AG04450 (cell line): Measurements from ENCODE around the gene SALL2. TPM values are rescaled to one million over a fixed set of nuclear protein-coding genes. Genes with fewer than 3 reads are reported as not detected.

Experiments
- CTCF ChIA-PET: fragments of 300-600, 350-600 bp; formaldehyde crosslinking; extraction: SDS; loops from one replicate; lab custom pipeline; 2022; ENCODE audit warnings: antibody characterized with exemption, inconsistent platforms; lab: Charles Lee
- POLR2A ChIA-PET: fragments of 350-600 bp; formaldehyde crosslinking; extraction: SDS; loops from one replicate; lab custom pipeline; 2021; ENCODE audit warnings: antibody characterized with exemption, inconsistent platforms; lab: Yijun Ruan, JAX
- DNase-seq: peaks from one replicate; pipeline ENCODE4 v3.0.0-alpha.2; 2011; ENCODE audit warnings: low read depth, low spot score
- H3K27ac ChIP-seq: one replicate; pipeline ENCODE4 v1.5.1; 2012; ENCODE audit warnings: low read depth, low read length, control low read depth
- H3K27me3 ChIP-seq: one replicate; pipeline ENCODE4 v1.6.0; 2012; ENCODE audit warnings: low read length; ENCODE audit not compliant: control insufficient read depth, insufficient read depth
- H3K4me3 ChIP-seq: 2 replicates; pipeline ENCODE4 v1.5.1; 2011; ENCODE audit warnings: mild to moderate bottlenecking, low read depth, low read length, control low read depth
- H3K9me3 ChIP-seq: 2 replicates; pipeline ENCODE4 v1.5.1; 2012; ENCODE audit warnings: low read length; ENCODE audit not compliant: control insufficient read depth, insufficient read depth
- CTCF ChIP-seq: IDR thresholded peaks from 2 replicates; pipeline ENCODE4 v1.5.1; 2011; ENCODE audit warnings: low read depth, low read length, control low read depth, inconsistent platforms
- polyA plus RNA-seq: library from polyadenylated mRNA; depleted of rRNA; stranded (reverse); fragments of >200 nt; gene quantifications from 2 replicates; pipeline ENCODE4 v1.2.3, GENCODE V29; 2011

The SALL2 gene
- polyA plus RNA-seq, 1 experiment, result 15.0 TPM

- ChIA-PET CTCF (interaction anchor here (0.6 to 6.5 kb wide), 3 partner anchors 11 to 889 kb away, joined by 3 to 54 read pairs (median 5); partner anchors contain the start of gene CHD8), POLR2A (interaction anchor here (2.2 kb wide), 1 partner anchor 16 kb away, joined by 23 read pairs; the partner anchor contains the start of gene SALL2)
- Histone ChIP-seq H3K27ac (no peak overlapping the region), H3K27me3 (no peaks in the 10 kb centered on the region), H3K4me3 (peak overlapping the region; percentile 99), H3K9me3 (no peaks in the 10 kb centered on the region)
- no peak for TF ChIP-seq CTCF
- DNase-seq, result no peak
Observed at GRCh38 chr14:21509432-21510143, 16.6 kb downstream of the SALL2 start.

GRCh38 chr14:21506557-21506956 lies 19.6 kb downstream of the SALL2 start:
- Histone ChIP-seq H3K27ac (no peak overlapping the region), H3K9me3 (no peaks in the 10 kb centered on the region), H3K4me3 (no peak overlapping the region), H3K27me3 (no peaks in the 10 kb centered on the region)
- DNase-seq, result no peak
- ChIA-PET POLR2A (no interaction called here), CTCF (interaction anchor here (6.5 kb wide), 1 partner anchor 8 kb away, joined by 54 read pairs; no protein-coding TSS in a partner anchor)
- no peak for TF ChIP-seq CTCF

DNA sequence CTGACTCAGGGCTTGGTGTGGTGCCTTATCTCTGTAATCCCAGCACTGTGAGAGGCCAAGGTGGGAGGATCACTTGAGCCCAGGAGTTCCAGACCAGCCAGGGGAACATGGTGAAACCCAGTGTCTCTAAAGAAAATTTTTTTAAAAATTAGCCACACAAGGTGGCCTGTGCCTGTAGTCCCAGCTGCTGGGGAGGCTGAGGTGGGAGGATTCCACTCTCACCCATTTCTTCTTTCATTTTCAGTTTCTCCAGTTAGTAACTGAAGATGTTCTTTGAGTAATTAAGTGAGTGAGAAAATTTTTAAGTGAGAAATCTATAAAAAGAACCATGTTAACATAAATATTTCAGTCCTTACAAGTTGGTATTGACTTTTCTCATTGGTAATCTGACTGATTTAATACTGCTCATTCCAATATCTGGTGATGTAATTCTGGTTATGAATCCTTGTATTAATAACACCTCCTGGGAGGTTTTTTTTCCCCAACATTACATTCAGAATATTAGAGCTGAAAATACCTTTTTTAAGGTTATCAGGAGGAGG lies 21.1 kb downstream of the SALL2 start:
- TF ChIP-seq CTCF, result no peak
- H3K4me3 ChIP-seq, result no peak overlapping the region
- H3K27ac ChIP-seq, result no peak overlapping the region
- CTCF ChIA-PET, result no interaction called here
- no peaks in the 10 kb centered on the region for H3K9me3 ChIP-seq
- H3K27me3 ChIP-seq, result no peaks in the 10 kb centered on the region
- DNase-seq, result no peak
- POLR2A ChIA-PET, result no interaction called here

- TF ChIP-seq CTCF, result no peak
- CTCF ChIA-PET, result no interaction called here
Observed at GRCh38 chr14:21503376-21503775, 22.8 kb downstream of the SALL2 start.

GRCh38 chr14:21501568-21501967 lies 24.6 kb downstream of the SALL2 start:
- no peak for TF ChIP-seq CTCF
- CTCF ChIA-PET, result interaction anchor here (1.1 to 3.1 kb wide), 3 partner anchors 9 to 56 kb away, joined by 4 to 18 read pairs (median 6); partner anchors contain the start of genes METTL3 and TOX4

More at GRCh38 chr14:21503376-21503775, 22.8 kb downstream of the SALL2 start:
- H3K9me3 ChIP-seq, result no peaks in the 10 kb centered on the region
- H3K27ac ChIP-seq, result no peak overlapping the region
- no peak overlapping the region for H3K4me3 ChIP-seq
- no peaks in the 10 kb centered on the region for H3K27me3 ChIP-seq
- POLR2A ChIA-PET, result no interaction called here
- no peak for DNase-seq

More at GRCh38 chr14:21501568-21501967, 24.6 kb downstream of the SALL2 start:
- POLR2A ChIA-PET, result interaction anchor here (1.4 kb wide), 1 partner anchor 10 kb away, joined by 5 read pairs; the partner anchor contains the start of gene METTL3
- Histone ChIP-seq H3K4me3 (no peak overlapping the region), H3K27ac (no peak overlapping the region), H3K9me3 (no peaks in the 10 kb centered on the region), H3K27me3 (no peaks in the 10 kb centered on the region)
- DNase-seq, result no peak
